ENCODE data around the gene PTPRA. TPM values are rescaled to one million over a fixed set of nuclear protein-coding genes. Genes with fewer than 3 reads are reported as not detected.

PTPRA gene
- total RNA-seq, 1 experiment from 2014 or later = 57.0 TPM

GRCh38 chr20:2845607-2846006 lies 27.7 kb upstream of the PTPRA start:
- no TSS peak for BruUV-seq (replicated peaks)
- no peaks in the 10 kb centered on the region; the same call in 1 of the 2 replicates for H3K4me1 ChIP-seq
- ChIA-PET CTCF (no interaction called here), POLR2A (no interaction called here)
- DNase-seq = no peak
- no peaks in the 10 kb centered on the region for H3K27me3 Mint-ChIP-seq (ENCODE audit: insufficient read depth, unreplicated experiment)
- H3K9me3 Mint-ChIP-seq (ENCODE audit: unreplicated experiment) = no peaks in the 10 kb centered on the region
- peaks cover under 1% of the 10 kb centered on the region for H3K36me3 Mint-ChIP-seq (ENCODE audit: insufficient read depth, unreplicated experiment)
- no peaks in the 10 kb centered on the region for H3K27me3 ChIP-seq (replicated peaks; ENCODE audit: control insufficient read depth, insufficient read depth, low read length)
- no peak overlapping the region for H3K4me3 ChIP-seq (ENCODE audit: low read depth, low read length)
- H3K4me3 Mint-ChIP-seq (ENCODE audit: unreplicated experiment) = no peak overlapping the region
- H3K9me3 ChIP-seq = no peaks in the 10 kb centered on the region
- H3K4me1 Mint-ChIP-seq (ENCODE audit: low read depth, unreplicated experiment) = no peaks in the 10 kb centered on the region
- H3K36me3 ChIP-seq (ENCODE audit: control insufficient read depth, insufficient read depth, low read length) = no peaks in the 10 kb centered on the region
- TF ChIP-seq, protein P1, sequence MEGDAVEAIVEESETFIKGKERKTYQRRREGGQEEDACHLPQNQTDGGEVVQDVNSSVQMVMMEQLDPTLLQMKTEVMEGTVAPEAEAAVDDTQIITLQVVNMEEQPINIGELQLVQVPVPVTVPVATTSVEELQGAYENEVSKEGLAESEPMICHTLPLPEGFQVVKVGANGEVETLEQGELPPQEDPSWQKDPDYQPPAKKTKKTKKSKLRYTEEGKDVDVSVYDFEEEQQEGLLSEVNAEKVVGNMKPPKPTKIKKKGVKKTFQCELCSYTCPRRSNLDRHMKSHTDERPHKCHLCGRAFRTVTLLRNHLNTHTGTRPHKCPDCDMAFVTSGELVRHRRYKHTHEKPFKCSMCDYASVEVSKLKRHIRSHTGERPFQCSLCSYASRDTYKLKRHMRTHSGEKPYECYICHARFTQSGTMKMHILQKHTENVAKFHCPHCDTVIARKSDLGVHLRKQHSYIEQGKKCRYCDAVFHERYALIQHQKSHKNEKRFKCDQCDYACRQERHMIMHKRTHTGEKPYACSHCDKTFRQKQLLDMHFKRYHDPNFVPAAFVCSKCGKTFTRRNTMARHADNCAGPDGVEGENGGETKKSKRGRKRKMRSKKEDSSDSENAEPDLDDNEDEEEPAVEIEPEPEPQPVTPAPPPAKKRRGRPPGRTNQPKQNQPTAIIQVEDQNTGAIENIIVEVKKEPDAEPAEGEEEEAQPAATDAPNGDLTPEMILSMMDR (IDR thresholded peaks at IDR 0.05; ENCODE audit: insufficient read depth in 1 of 2, low read depth in 1 of 2, low read length in 1 of 2, severe bottlenecking in 1 of 2, unreplicated experiment in 1 of 2) = no peak
- no peak overlapping the region for H3K27ac Mint-ChIP-seq (ENCODE audit: unreplicated experiment)
- intact Hi-C loops (cut with micrococcal nuclease; ENCODE audit: unreplicated experiment) = no loop called here

- Mint-ChIP-seq H3K4me1 (ENCODE audit: low read depth, unreplicated experiment) (no peaks in the 10 kb centered on the region), H3K36me3 (ENCODE audit: insufficient read depth, unreplicated experiment) (no peaks in the 10 kb centered on the region), H3K27ac (ENCODE audit: unreplicated experiment) (no peak overlapping the region), H3K9me3 (ENCODE audit: unreplicated experiment) (no peaks in the 10 kb centered on the region), H3K4me3 (ENCODE audit: unreplicated experiment) (no peak overlapping the region), H3K27me3 (ENCODE audit: insufficient read depth, unreplicated experiment) (no peaks in the 10 kb centered on the region)
- Histone ChIP-seq H3K9me3 (no peaks in the 10 kb centered on the region), H3K36me3 (ENCODE audit: control insufficient read depth, insufficient read depth, low read length) (no peaks in the 10 kb centered on the region), H3K4me3 (ENCODE audit: low read depth, low read length) (no peak overlapping the region), H3K27me3 (replicated peaks; ENCODE audit: control insufficient read depth, insufficient read depth, low read length) (no peaks in the 10 kb centered on the region), H3K4me1 (no peaks in the 10 kb centered on the region)
- POLR2A ChIA-PET = no interaction called here
- intact Hi-C loops (cut with micrococcal nuclease; ENCODE audit: unreplicated experiment) = no loop called here
- no peak for DNase-seq
- TF ChIP-seq, protein P1 (IDR thresholded peaks at IDR 0.05; ENCODE audit: insufficient read depth in 1 of 2, low read depth in 1 of 2, low read length in 1 of 2, severe bottlenecking in 1 of 2, unreplicated experiment in 1 of 2) = no peak
- BruUV-seq (replicated peaks) = no TSS peak
- CTCF ChIA-PET = no interaction called here
These were observed 26.6 kb upstream of the PTPRA start for GRCh38 chr20:2846698-2847097.

DNA sequence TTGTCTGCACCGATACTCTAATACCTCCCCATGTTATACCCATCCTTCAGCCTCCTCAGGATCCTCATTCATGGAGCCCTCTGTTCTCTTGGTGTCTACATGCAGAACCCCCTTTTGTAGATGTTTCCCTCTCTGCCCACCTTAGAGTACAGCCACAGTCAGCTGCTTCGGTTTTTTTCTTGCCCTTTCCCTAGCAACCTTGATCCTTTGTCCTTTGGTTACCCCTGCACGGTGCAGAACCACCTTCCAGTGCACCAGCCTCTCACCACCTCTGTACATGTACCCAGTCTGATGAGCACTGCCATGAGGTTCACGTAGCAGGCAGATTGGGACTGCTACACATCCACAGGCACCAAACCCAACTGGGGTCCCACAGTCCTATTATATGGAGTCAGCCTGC lies 25.5 kb upstream of the PTPRA start:
- no peak overlapping the region for H3K4me3 Mint-ChIP-seq (ENCODE audit: unreplicated experiment)
- H3K9me3 Mint-ChIP-seq (ENCODE audit: unreplicated experiment) = no peaks in the 10 kb centered on the region
- CTCF ChIA-PET = no interaction called here
- H3K4me3 ChIP-seq (ENCODE audit: low read depth, low read length) = no peak overlapping the region
- POLR2A ChIA-PET = no interaction called here
- H3K27me3 ChIP-seq (replicated peaks; ENCODE audit: control insufficient read depth, insufficient read depth, low read length) = no peaks in the 10 kb centered on the region
- no peaks in the 10 kb centered on the region for H3K4me1 Mint-ChIP-seq (ENCODE audit: low read depth, unreplicated experiment)
- no peak overlapping the region for H3K27ac Mint-ChIP-seq (ENCODE audit: unreplicated experiment)
- BruUV-seq (replicated peaks) = no TSS peak
- intact Hi-C loops (cut with micrococcal nuclease; ENCODE audit: unreplicated experiment) = no loop called here
- H3K9me3 ChIP-seq = no peaks in the 10 kb centered on the region
- no peaks in the 10 kb centered on the region for H3K27me3 Mint-ChIP-seq (ENCODE audit: insufficient read depth, unreplicated experiment)
- no peaks in the 10 kb centered on the region for H3K36me3 Mint-ChIP-seq (ENCODE audit: insufficient read depth, unreplicated experiment)
- no peaks in the 10 kb centered on the region for H3K36me3 ChIP-seq (ENCODE audit: control insufficient read depth, insufficient read depth, low read length)
- H3K4me1 ChIP-seq = no peaks in the 10 kb centered on the region
- TF ChIP-seq, protein P1 (IDR thresholded peaks at IDR 0.05; ENCODE audit: insufficient read depth in 1 of 2, low read depth in 1 of 2, low read length in 1 of 2, severe bottlenecking in 1 of 2, unreplicated experiment in 1 of 2) = no peak
- DNase-seq = no peak
